ENCODE measurements around the gene DNM3. TPM values are rescaled to one million over a fixed set of nuclear protein-coding genes. Genes with fewer than 3 reads are reported as not detected.

Gene DNM3
- total and polyA plus RNA-seq, 2 donors (not counting 3 experiments of a cell fraction or from before 2014, with no cell fraction given) = 1.4 to 2.5 TPM

GRCh38 chr1:172121081-172121717 is 279.9 kb downstream of the DNM3 start:
- FAIRE-seq (no peak), DNase-seq (ENCODE audit: low read depth, low spot score) (no peak)
- no peak for TF ChIP-seq CTCF (IDR thresholded peaks at IDR 0.05; ENCODE audit: extremely low read depth in 1 of 2, insufficient read depth in 1 of 2, low read depth in 1 of 2, low read length in 2 of 2)
- no peak for TF ChIP-seq GATA2 (IDR thresholded peaks at IDR 0.05; ENCODE audit: insufficient read depth, insufficient read length, low read depth, low read length)
- TF ChIP-seq EZH2 (IDR thresholded peaks at IDR 0.05; ENCODE audit: borderline replicate concordance, low read depth, low read length, severe bottlenecking) = no peak
- no peak for TF ChIP-seq POLR2A (IDR thresholded peaks at IDR 0.05; ENCODE audit: low read depth, low read length)
- no peak for TF ChIP-seq POLR2AphosphoS5 (IDR thresholded peaks at IDR 0.05; ENCODE audit: insufficient read depth, low read depth, low read length)
- no peak for TF ChIP-seq MAX (IDR thresholded peaks at IDR 0.05; ENCODE audit: insufficient read depth, insufficient read length)
- no peak for TF ChIP-seq JUN (IDR thresholded peaks at IDR 0.05; ENCODE audit: borderline replicate concordance, insufficient read depth, insufficient read length, low read depth)
- no peak for TF ChIP-seq MYC (IDR thresholded peaks at IDR 0.05; ENCODE audit: low read depth, low read length)
- no peak for TF ChIP-seq FOS (IDR thresholded peaks at IDR 0.05; ENCODE audit: borderline replicate concordance, insufficient read depth, low read length)
- no TSS peak for BruUV-seq (replicated peaks)
- intact Hi-C loops (cut with micrococcal nuclease) = no loop called here
- H3K27me3 ChIP-seq (ENCODE audit: control insufficient read depth in 2 of 2, insufficient read depth in 2 of 2, low read length in 2 of 2) = no peaks in the 10 kb centered on the region
- H3K9me3 ChIP-seq (replicated peaks; ENCODE audit: control insufficient read depth, insufficient read depth, low read length) = no peaks in the 10 kb centered on the region
- H3K27ac ChIP-seq (ENCODE audit: insufficient read depth, low read depth, low read length) = no peak overlapping the region
- dilution Hi-C loops (cut with MboI; ENCODE audit: extremely low pct_ligation_motif_present, low sequenced_read_pairs) = no loop called here
- no peak overlapping the region for H3K4me2 ChIP-seq (ENCODE audit: insufficient read depth, low read length)
- no peaks in the 10 kb centered on the region for H3K9me1 ChIP-seq (replicated peaks; ENCODE audit: control insufficient read depth, extremely low read depth, insufficient read depth, low read length)
- no peaks in the 10 kb centered on the region for H3K79me2 ChIP-seq (ENCODE audit: control insufficient read depth, insufficient read depth, low read length)
- no peaks in the 10 kb centered on the region for H4K20me1 ChIP-seq (replicated peaks; ENCODE audit: control insufficient read depth, extremely low read depth, insufficient read depth, low read length)
- H3K4me1 ChIP-seq (ENCODE audit: control insufficient read depth, extremely low read depth, insufficient read depth, low read length) = no peaks in the 10 kb centered on the region
- H3K4me3 ChIP-seq (replicated peaks in 1 of 3; ENCODE audit: insufficient read depth in 1 of 3, low read depth in 1 of 3, low read length in 3 of 3) = no peak overlapping the region
- no peak overlapping the region for H3K9ac ChIP-seq (replicated peaks; ENCODE audit: extremely low read depth, insufficient read depth, low read length)
- no peak overlapping the region for H2AFZ ChIP-seq (ENCODE audit: low read depth, low read length)
- H3K36me3 ChIP-seq (ENCODE audit: control insufficient read depth in 2 of 2, extremely low read depth in 1 of 2, insufficient read depth in 2 of 2, low read length in 2 of 2) = no peaks in the 10 kb centered on the region
- ChIA-PET POLR2A (no interaction called here), CTCF (interaction anchor here (1.4 to 1.9 kb wide), 2 partner anchors 12 to 15 kb away, joined by 3 to 4 read pairs; no protein-coding TSS in a partner anchor)
